BLaER1 treated with 17β-estradiol and CSF1 and Interleukin-3, amounts not matched to agents 10 nM and 100 nM (cell line): Measurements from ENCODE around the gene AQP12A.
A peak's percentile ranks its signal among the peaks of the same experiment; 100 is the strongest.

Experiments used
- H3K27ac ChIP-seq, 11 experiments: shearing (Covaris generic); formaldehyde crosslinking; 2 replicates each; pipeline ENCODE4 v1.8.1; 2022
- H3K27me3 ChIP-seq, 11 experiments: shearing (Covaris generic); formaldehyde crosslinking; 2 replicates each; pipeline ENCODE4 v1.8.1; 2022
- H3K36me3 ChIP-seq, 11 experiments: shearing (Covaris generic); formaldehyde crosslinking; 2 replicates each; pipeline ENCODE4 v1.8.1; 2022
- H3K4me1 ChIP-seq, 10 experiments: shearing (Covaris generic); formaldehyde crosslinking; 2 replicates each; pipeline ENCODE4 v1.8.1; 2022
- H3K4me2 ChIP-seq, 11 experiments: shearing (Covaris generic); formaldehyde crosslinking; 2 replicates each; pipeline ENCODE4 v1.8.1; 2022
- H3K4me3 ChIP-seq, 10 experiments: shearing (Covaris generic); formaldehyde crosslinking; 2 replicates each; pipeline ENCODE4 v1.8.1; 2022
- H3K9ac ChIP-seq, 11 experiments: shearing (Covaris generic); formaldehyde crosslinking; 2 replicates each; pipeline ENCODE4 v1.8.1; 2022
- H3K9me3 ChIP-seq, 11 experiments: shearing (Covaris generic); formaldehyde crosslinking; replicated peaks in 1 of 11; 2 replicates each; pipeline ENCODE4 v1.8.1; 2022
- H4K20me1 ChIP-seq, 11 experiments: shearing (Covaris generic); formaldehyde crosslinking; 2 replicates each; pipeline ENCODE4 v1.8.1; 2022
- Cebpa-rat ChIP-seq, 11 experiments: shearing (Covaris generic); IDR thresholded peaks; 2 replicates each; pipeline ENCODE4 v1.8.1; 2022

The AQP12A gene

GRCh38 chr2:240719676-240720545, 28.2 kb downstream of the AQP12A start:
- H3K36me3 ChIP-seq, result no peaks in the 10 kb centered on the region
- H3K27me3 ChIP-seq, result no peaks in the 10 kb centered on the region
- H3K4me1 ChIP-seq, result peaks cover 0 to 32% (median 18%) of the 10 kb centered on the region in 10 experiments; a peak in 13 of 20 replicates
- no peaks in the 10 kb centered on the region for H3K9me3 ChIP-seq
- peaks cover 0 to 15% (median 0%) of the 10 kb centered on the region in 11 experiments; a peak in 2 of 22 replicates for H4K20me1 ChIP-seq
- H3K4me2 ChIP-seq, result no peak overlapping the region
- no peak overlapping the region; a peak in 1 of 22 replicates for H3K27ac ChIP-seq
- H3K9ac ChIP-seq, result no peak overlapping the region
- no peak overlapping the region for H3K4me3 ChIP-seq
- no peak for TF ChIP-seq Cebpa-rat (IDR thresholded peaks at IDR 0.05)

DNA sequence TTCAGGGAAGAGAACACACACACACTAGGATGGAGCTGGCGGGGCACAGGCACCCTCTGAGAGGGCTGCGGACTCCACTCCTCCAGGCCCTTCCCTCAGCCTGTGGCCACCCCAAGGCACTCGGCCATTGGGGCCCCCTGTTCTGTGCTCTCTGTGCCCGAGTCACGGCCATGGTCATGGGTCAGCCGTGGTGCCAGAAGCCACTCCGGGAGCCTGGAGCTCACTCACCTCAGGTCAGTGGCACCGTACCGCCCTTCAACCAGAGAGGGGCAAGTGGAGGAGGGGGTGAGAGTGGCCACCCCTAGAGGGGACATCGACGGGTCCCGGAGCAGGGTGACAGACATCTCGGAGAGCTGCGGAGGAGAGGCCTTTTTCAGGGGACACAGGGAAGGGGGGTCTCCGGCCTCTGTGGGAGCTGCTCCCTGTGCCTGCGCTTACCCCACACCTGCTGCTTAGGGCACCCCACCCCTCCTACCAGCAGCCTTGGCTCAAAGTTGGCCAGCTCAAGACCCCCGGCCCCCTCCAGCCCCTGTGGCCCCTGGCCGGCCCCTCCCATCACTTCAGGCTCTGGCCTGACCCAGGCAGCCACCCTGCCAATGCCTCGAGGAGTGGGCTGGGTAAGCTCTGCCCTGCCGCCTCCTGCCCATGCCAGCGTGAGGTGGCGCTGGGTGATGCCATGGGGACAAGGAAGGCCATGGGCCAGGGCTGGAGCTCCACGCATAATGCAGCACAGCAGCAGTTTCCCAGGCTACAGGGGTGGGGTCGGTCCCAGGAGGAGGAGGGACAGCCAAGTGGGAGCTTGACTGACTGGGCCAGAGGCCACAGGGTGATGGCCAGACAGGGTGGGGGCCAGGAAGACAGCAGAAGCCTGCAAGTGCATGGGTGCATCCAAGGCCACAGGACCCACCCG, 29.3 kb downstream of the AQP12A start:
- no peak for TF ChIP-seq Cebpa-rat (IDR thresholded peaks at IDR 0.05)
- H3K27me3 ChIP-seq, result no peaks in the 10 kb centered on the region
- no peak overlapping the region for H3K4me3 ChIP-seq
- H3K36me3 ChIP-seq, result no peaks in the 10 kb centered on the region
- no peak overlapping the region for H3K4me2 ChIP-seq
- H3K9me3 ChIP-seq, result no peaks in the 10 kb centered on the region
- peaks cover 0 to 15% (median 0%) of the 10 kb centered on the region in 11 experiments; a peak in 2 of 22 replicates for H4K20me1 ChIP-seq
- peaks cover 0 to 38% (median 27%) of the 10 kb centered on the region in 10 experiments; a peak in 13 of 20 replicates for H3K4me1 ChIP-seq
- no peak overlapping the region for H3K9ac ChIP-seq
- H3K27ac ChIP-seq, result no peak overlapping the region

DNA sequence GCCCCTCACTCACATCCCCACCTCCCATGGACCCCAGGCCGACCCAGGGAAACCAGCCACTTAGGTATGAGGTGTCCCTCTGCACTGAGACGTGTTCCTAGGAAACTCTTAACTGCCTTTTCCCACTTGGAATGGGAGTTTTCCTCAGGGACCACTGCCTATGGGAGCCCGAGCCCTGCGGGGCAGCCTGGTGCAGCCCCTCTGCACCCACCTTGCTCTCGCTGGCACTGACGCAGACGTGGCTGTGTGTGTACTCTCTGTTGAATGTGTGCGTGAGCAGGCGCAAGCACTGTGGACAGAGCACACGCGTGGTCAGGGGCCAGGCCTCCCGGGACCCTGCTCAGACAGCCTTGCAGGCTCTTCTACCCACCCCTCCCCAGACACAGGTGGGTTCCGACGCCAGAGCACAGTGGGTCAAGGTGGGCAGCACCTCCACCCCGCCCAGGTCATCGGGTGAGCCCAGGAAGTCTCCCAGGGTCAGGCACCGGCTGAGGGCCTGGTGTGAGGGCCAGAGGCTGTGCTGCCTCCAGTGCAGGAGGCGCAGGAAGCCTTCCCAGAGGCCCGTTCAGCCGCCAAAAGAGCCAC, 30.0 kb downstream of the AQP12A start:
- Histone ChIP-seq H3K9me3 (no peaks in the 10 kb centered on the region), H4K20me1 (peaks cover 0 to 15% (median 0%) of the 10 kb centered on the region in 11 experiments; a peak in 2 of 22 replicates), H3K36me3 (no peaks in the 10 kb centered on the region), H3K27me3 (no peaks in the 10 kb centered on the region; a peak in 1 of 22 replicates), H3K9ac (no peak overlapping the region), H3K27ac (no peak overlapping the region), H3K4me2 (no peak overlapping the region), H3K4me1 (peaks cover 0 to 37% (median 29%) of the 10 kb centered on the region in 10 experiments; a peak in 14 of 20 replicates), H3K4me3 (no peak overlapping the region)
- no peak for TF ChIP-seq Cebpa-rat (IDR thresholded peaks at IDR 0.05)

GRCh38 chr2:240722376-240722775, 30.7 kb downstream of the AQP12A start:
- Histone ChIP-seq H4K20me1 (peaks cover 0 to 12% (median 0%) of the 10 kb centered on the region in 11 experiments; a peak in 2 of 22 replicates), H3K4me3 (no peak overlapping the region), H3K9me3 (no peaks in the 10 kb centered on the region), H3K9ac (no peak overlapping the region), H3K36me3 (no peaks in the 10 kb centered on the region), H3K4me2 (no peak overlapping the region), H3K27ac (no peak overlapping the region), H3K27me3 (no peaks in the 10 kb centered on the region; a peak in 2 of 22 replicates), H3K4me1 (peaks cover 3 to 38% (median 34%) of the 10 kb centered on the region in 10 experiments)
- TF ChIP-seq Cebpa-rat (IDR thresholded peaks at IDR 0.05), result no peak

DNA sequence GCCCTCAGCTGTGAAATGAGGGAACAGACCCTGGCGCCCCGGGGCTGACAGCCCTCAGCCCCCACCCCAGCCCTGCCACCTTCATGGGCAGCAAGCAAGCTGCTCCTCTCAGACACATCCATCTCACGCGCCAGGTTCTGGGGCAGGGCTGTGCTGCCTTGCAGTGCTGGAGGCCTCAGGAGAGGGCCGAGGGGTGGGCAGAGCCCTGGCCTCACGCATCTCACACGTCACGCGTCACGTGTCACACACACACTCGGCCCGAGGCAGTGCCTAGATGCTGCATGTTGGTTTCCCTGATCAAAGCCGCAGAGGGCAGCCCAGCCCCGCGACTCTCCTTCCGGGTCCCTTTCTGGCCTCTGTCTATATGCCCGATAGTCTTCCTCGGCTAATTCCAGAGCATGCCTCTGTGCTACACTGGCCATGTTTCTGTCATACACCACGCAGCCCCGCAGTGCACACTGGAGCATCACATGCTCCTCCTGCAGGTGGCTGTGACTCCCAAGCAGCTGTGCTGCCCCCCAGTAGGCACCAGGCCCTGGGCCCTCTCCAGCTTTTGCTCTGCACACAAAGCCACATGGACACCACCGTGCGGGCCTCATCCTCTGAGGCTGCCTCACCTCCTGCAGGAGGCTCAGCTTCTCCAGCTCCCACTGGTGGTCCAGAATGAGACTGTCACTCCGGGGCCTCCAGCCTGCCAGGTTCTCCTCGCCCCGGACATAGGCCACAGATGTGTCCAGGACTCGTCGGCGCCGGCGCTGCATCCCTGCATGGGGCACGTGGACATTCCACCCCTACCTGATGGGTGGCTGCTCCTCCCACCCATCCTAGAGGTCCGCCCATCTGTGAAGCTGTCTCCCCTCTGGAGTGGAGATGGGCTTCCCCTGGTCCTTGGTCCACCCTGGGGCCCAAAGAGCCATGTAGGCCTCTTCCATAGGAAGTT, 31.4 kb downstream of the AQP12A start:
- Histone ChIP-seq H3K4me1 (peaks cover 10 to 38% (median 35%) of the 10 kb centered on the region in 10 experiments), H3K27me3 (no peaks in the 10 kb centered on the region; a peak in 2 of 22 replicates), H3K4me3 (no peak overlapping the region), H3K36me3 (no peaks in the 10 kb centered on the region), H3K4me2 (no peak overlapping the region), H3K27ac (no peak overlapping the region), H3K9me3 (no peaks in the 10 kb centered on the region), H3K9ac (no peak overlapping the region), H4K20me1 (peaks cover 0 to 5% (median 0%) of the 10 kb centered on the region in 11 experiments; a peak in 1 of 22 replicates)
- TF ChIP-seq Cebpa-rat (IDR thresholded peaks at IDR 0.05), result no peak

DNA sequence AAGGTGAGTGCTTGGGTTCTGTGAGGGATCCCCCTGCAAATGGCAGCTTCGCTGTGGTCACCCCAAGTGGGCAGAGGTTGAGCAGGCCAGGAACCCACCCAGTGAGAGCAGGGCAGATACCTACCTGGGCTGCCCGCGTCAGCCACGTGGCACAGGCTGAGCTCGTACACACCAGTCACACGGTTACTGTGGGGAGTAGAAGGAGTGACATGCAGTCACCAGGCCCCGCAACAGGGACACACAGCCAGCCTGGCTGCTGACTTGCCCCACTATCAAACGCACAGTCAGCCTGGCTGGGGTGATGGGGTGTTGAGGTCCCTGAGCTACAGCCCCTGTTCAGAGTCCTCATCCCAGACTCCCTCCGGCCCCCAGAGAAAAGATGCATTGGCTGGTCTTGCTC, 32.2 kb downstream of the AQP12A start:
- TF ChIP-seq Cebpa-rat (IDR thresholded peaks at IDR 0.05), result no peak
- H3K27ac ChIP-seq, result no peak overlapping the region
- H3K27me3 ChIP-seq, result no peaks in the 10 kb centered on the region; a peak in 2 of 22 replicates
- H3K4me1 ChIP-seq, result peaks cover 10 to 38% (median 35%) of the 10 kb centered on the region in 10 experiments
- H3K9ac ChIP-seq, result no peak overlapping the region
- H3K4me2 ChIP-seq, result no peak overlapping the region
- peaks cover 0 to 5% (median 0%) of the 10 kb centered on the region in 11 experiments; a peak in 1 of 22 replicates for H4K20me1 ChIP-seq
- H3K36me3 ChIP-seq, result no peaks in the 10 kb centered on the region
- H3K4me3 ChIP-seq, result no peak overlapping the region
- H3K9me3 ChIP-seq, result no peaks in the 10 kb centered on the region

DNA sequence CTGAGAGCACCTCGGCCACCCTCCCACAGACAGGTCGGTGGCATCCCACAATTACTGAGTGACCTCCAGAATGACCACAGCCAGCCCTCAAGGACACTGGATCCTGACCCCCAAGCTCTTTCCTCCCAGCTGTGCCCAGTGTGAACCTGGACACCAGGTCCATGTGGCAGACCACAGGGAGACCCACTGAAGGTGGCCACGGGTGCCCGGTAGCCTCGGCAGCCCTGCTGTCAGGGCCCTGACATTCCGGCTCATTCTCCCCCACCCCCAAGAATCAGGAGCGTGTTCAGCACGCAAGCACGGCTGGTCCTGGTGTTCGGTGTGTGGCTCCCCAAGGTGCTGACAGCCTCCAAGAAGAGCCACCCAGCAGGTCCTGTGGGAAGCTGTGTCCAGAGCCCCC, 32.8 kb downstream of the AQP12A start:
- Histone ChIP-seq H3K27me3 (no peaks in the 10 kb centered on the region; a peak in 2 of 22 replicates), H4K20me1 (peaks cover 0 to 5% (median 0%) of the 10 kb centered on the region in 11 experiments; a peak in 1 of 22 replicates), H3K4me2 (no peak overlapping the region), H3K4me1 (peaks cover 10 to 43% (median 38%) of the 10 kb centered on the region in 10 experiments), H3K9me3 (no peaks in the 10 kb centered on the region), H3K27ac (no peak overlapping the region), H3K4me3 (no peak overlapping the region), H3K36me3 (no peaks in the 10 kb centered on the region), H3K9ac (no peak overlapping the region)
- TF ChIP-seq Cebpa-rat (IDR thresholded peaks at IDR 0.05), result no peak

DNA sequence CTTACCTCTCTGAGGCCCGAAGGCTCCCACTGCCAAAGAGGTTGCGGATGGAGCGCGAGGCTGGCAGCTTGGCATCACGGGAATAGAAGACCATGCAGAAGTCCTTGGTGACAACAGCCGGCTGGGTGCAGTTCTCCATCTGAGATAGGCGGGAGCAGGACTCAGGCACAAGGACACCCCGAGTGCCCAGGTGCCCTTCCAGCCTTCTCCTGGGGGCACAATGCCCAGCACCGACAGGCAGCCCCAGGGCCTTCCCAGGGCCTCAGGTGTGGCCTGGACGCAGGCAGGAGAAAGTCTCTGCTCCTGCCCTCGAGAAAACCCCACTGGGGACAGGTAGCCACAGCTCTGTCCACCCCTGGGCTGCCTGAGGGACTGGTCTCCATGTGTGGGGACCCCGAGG, 33.6 kb downstream of the AQP12A start:
- no peaks in the 10 kb centered on the region for H3K36me3 ChIP-seq
- no peak overlapping the region for H3K4me3 ChIP-seq
- H3K27me3 ChIP-seq, result no peaks in the 10 kb centered on the region; a peak in 2 of 22 replicates
- H3K9me3 ChIP-seq, result no peaks in the 10 kb centered on the region
- no peak for TF ChIP-seq Cebpa-rat (IDR thresholded peaks at IDR 0.05)
- H3K9ac ChIP-seq, result peak overlapping the region in 3 of 11 experiments; percentile 22 to 52 (median 29); a peak in 3 of 22 replicates
- H3K4me2 ChIP-seq, result peak overlapping the region in 9 of 11 experiments; percentile 25 to 69 (median 53); a peak in 14 of 22 replicates
- H4K20me1 ChIP-seq, result peaks cover 0 to 6% (median 0%) of the 10 kb centered on the region in 11 experiments; a peak in 1 of 22 replicates
- H3K4me1 ChIP-seq, result peaks cover 16 to 52% (median 47%) of the 10 kb centered on the region in 10 experiments
- H3K27ac ChIP-seq, result peak overlapping the region in 6 of 11 experiments; percentile 2 to 63 (median 20); a peak in 7 of 22 replicates
